HG03432 (cell line): ENCODE results near the gene ARHGDIA.

Source experiments
- ATAC-seq: cut with Tn5 transposase; IDR thresholded peaks from one replicate; pipeline ENCODE4 v1.9.1; 2021; ENCODE audit warnings: mild to moderate bottlenecking, moderate library complexity; ENCODE audit not compliant: unreplicated experiment

Gene ARHGDIA

DNA sequence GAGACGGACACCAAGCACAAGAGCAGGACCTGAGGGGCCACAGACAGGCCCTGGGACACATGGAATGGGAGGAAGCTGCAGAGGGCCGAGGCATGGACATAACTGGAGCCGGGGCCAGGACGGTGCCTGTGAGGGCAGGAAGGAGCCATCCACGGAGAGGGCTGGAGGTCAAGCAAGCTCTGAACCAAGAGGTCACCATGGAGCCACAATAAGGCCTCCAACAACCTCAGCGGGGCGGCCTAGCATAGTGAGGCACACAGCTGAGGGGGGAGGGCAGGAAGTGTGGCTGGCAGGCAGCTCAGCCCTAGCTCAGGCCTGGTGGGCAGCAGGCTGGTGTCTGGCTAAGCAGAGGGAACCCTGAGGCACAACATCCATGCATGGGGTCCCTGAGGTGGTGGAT, 42.5 kb downstream of the ARHGDIA start:
- no peak for ATAC-seq

GRCh38 chr17:81825841-81826466, 45.2 kb downstream of the ARHGDIA start:
- ATAC-seq: no peak

- ATAC-seq: no peak
Measured at GRCh38 chr17:81824595-81824994, 46.5 kb downstream of the ARHGDIA start.

DNA sequence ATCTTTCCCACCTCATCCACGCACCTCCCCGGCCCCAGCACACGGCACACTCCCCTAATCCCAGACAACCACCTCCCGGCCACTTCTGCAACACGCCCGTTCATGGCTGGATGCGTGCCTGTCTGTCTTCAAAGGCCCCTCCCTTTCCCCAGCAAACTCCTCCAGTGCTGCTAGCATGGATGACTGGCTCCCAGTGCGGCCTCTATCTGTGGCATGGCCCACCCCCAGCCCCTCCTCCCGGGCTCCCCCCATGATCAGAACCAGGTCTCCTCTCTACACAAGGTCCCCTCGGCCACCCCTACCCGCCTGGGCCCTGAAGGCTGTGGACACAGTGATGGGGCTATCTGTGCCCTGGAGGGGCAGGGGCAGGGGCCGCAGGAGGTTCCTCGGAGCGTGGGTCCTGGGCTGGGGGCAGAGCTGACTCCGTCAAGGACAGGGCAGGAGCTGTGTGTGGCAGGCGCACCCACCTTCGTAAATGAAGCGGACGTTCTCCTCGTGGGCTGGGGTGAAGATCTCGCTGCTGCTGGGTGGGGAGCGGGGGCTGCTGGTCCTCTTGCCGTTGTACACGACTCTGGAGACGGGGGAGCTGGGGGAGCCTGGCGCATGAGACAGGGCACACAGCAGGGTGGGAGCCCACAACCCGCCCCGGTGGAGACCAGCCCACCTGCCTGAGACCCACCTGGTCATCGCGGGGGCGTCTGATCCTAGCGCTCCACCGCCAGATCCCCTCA, 47.2 kb downstream of the ARHGDIA start:
- no peak for ATAC-seq

DNA sequence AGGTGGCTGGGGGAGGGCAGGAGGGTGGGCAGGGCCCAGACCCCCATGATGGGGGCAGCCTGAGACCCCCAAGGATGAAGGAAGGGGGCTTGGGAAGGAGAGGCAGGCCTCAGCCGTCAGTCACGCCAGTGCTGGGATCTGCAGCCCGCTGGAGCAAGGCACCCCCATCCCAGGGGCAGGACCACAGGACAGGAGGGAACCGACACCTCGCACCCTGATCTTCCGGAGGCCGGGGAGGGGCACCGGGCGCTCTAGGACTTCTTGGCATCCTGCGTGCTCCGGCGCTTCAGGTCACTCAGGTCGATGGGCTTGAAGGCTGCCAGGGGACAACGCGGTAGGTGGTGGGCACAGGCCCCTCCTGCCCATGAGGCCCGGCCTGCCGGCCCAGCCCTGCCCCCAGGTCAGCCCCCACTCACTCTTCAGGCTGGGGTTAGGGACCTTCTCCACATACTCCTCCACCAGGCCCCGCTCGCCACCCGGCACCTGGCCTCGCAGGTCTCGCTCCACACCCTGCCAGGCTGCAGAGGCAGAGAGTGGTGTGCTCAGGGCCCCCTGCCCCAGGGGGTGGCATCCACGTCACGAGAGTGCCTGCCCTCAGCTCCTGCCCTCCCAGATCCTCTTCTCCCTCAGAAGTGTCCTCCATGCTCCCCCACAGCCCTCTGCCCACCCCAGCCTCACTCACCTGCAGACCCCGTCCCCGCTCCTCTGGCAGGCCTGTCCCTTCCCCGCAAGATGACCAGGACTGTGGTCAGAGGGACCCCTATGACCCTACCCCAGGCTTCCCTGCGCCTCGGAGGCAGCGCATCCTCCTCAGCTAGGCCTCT, 47.9 kb downstream of the ARHGDIA start:
- no peak for ATAC-seq

DNA sequence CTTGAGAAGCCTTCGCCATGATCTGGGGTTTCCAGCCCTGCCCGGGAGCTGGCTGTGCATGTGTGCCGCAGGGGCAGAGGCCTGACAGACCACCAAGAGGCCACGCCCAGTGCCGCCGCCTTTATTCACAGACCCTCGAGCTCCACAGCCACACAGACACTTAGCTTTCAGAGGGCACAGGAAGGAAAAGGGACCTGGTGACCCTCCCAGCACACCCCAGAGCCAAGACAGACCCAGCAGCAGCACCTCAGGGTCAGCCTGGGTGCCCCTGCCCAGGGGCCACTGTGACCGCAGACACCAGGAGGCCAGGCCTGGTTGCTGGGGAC, 48.9 kb downstream of the ARHGDIA start:
- no peak for ATAC-seq

- no peak for ATAC-seq
Measured at GRCh38 chr17:81821603-81822311, 49.4 kb downstream of the ARHGDIA start.

DNA sequence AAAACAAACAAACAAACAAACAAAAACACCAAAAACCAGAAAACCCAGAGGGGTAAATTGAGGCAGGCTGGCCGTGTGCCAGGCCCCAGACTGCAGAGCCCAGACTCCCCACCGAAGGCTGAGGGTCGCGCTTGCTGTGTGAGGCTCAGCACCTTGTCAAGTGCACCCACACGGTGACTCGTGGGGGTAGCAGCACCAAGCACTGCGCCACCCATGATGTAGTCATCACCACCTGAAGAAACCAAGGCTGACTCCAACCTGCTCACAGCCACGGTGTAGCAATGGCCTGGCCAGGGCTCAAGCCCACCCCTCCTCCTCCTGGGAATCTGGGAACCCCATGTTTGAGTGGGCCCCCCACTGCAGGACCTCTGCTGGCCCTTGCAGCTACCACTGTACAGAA, 50.0 kb downstream of the ARHGDIA start:
- no peak for ATAC-seq

DNA sequence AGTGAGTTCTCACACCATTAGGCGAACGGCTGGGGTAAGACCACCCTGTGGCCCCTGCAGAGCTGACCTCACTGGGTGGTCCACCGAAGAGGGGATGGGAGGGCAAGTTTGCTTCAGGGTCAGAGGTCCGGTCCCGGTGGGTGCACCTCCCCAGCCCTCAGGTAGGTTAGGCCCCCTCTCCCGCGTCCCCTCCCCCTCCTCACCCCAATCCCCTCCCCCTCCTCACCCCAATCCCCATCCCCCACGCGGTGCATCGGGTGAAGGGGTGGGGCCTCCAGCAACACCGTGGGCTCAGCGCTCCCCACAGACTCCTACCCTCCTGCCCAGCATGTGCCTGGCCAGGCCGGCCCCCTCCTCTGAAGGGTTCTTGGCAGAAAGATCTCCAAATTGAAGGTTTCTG, 51.4 kb downstream of the ARHGDIA start:
- ATAC-seq: no peak

DNA sequence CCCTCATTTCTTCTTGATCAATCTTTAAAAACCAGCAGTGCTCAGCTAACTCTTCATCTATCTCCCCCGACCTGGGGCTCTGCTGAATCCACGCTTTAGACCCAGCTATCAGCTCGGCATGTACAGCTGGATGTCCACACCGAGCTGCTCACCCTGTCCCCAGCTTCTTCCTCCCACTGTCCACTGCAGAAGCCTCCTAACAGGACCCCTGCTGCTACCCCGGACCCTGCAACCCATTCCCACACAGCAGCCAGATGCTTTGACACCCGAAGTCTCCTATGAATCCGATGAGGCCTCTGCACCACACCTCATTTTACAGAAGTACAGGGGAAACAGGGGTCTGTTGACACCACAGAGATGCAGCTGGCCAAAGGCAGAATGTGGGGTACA, 53.4 kb downstream of the ARHGDIA start:
- ATAC-seq: no peak
